Measurements from ENCODE around the gene PDZRN3. TPM values are rescaled to one million over a fixed set of nuclear protein-coding genes. Genes with fewer than 3 reads are reported as not detected.

Gene PDZRN3
- total and polyA plus RNA-seq, 2 experiments from 2014 or later, result 22.3 to 35.6 TPM

- H3K27ac ChIP-seq, result no peak overlapping the region
- no peaks in the 10 kb centered on the region for H4K20me1 ChIP-seq (ENCODE audit: insufficient read depth)
- H3F3A ChIP-seq (ENCODE audit: insufficient read depth), result peaks cover 14% of the 10 kb centered on the region
- no peak overlapping the region for H3K9ac ChIP-seq
- H3K27me3 ChIP-seq (replicated peaks; ENCODE audit: insufficient read depth), result no peaks in the 10 kb centered on the region
- in situ Hi-C loops (cut with MboI), result no loop called here
- no peak for TF ChIP-seq EZH2 (IDR thresholded peaks at IDR 0.05; ENCODE audit: insufficient read depth, poor library complexity, severe bottlenecking)
- TF ChIP-seq EZH2phosphoT487 (IDR thresholded peaks at IDR 0.05; ENCODE audit: insufficient read depth, low read depth), result no peak
- H3K9me2 ChIP-seq (ENCODE audit: insufficient read depth), result no peaks in the 10 kb centered on the region
- H3K4me2 ChIP-seq (ENCODE audit: unreplicated experiment), result no peak overlapping the region
- H3K4me1 ChIP-seq (ENCODE audit: insufficient read depth), result peaks cover 27% of the 10 kb centered on the region
- H2AFZ ChIP-seq, result no peak overlapping the region
- no peaks in the 10 kb centered on the region for H3K79me2 ChIP-seq (ENCODE audit: insufficient read depth)
- no peaks in the 10 kb centered on the region for H3K36me3 ChIP-seq (ENCODE audit: low read depth)
- H3K9me3 ChIP-seq (ENCODE audit: low read depth), result no peaks in the 10 kb centered on the region
- WGBS, 2 experiments (ENCODE audit: low coverage in 1 of 2, low lambda C conversion rate in 2 of 2, missing lambda C conversion rate in 2 of 2), result 91 to 95% methylated on average over 1 of the region's 1 CpG
- DNase-seq, result peak; percentile 52
- no peak overlapping the region for H3K4me3 ChIP-seq
Observed at GRCh38 chr3:73653877-73654276, 29.1 kb upstream of the PDZRN3 start.

DNA sequence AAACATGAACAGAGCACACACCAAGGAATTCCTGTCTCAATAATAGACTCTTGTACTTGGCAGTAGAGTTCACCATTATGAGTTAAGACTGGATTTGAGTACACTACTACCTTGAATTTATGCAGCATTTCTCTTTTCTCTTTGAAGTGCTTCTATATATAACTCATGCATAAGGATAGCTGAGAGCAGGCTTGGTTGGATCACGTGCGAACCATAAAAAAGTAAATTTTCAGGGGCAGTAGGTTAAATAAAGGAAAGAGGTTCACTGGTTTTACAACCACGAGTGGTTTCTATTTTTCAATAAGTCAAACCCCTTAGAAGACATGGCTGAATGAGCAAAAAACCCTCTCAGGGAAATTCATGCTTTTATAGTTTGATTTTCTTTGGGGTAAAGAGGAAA lies 28.6 kb upstream of the PDZRN3 start:
- 79 to 82% methylated on average over 3 of the region's 3 CpGs for WGBS, 2 experiments (ENCODE audit: low coverage in 1 of 2, low lambda C conversion rate in 2 of 2, missing lambda C conversion rate in 2 of 2)
- H3K9ac ChIP-seq, result no peak overlapping the region
- H3K4me1 ChIP-seq (ENCODE audit: insufficient read depth), result peaks cover 25% of the 10 kb centered on the region
- no peak for DNase-seq
- no peak overlapping the region for H3K4me2 ChIP-seq (ENCODE audit: unreplicated experiment)
- H3K27me3 ChIP-seq (replicated peaks; ENCODE audit: insufficient read depth), result no peaks in the 10 kb centered on the region
- in situ Hi-C loops (cut with MboI), result no loop called here
- no peaks in the 10 kb centered on the region for H3K36me3 ChIP-seq (ENCODE audit: low read depth)
- H3F3A ChIP-seq (ENCODE audit: insufficient read depth), result peaks cover 14% of the 10 kb centered on the region
- H4K20me1 ChIP-seq (ENCODE audit: insufficient read depth), result no peaks in the 10 kb centered on the region
- no peak overlapping the region for H2AFZ ChIP-seq
- H3K27ac ChIP-seq, result no peak overlapping the region
- no peaks in the 10 kb centered on the region for H3K9me2 ChIP-seq (ENCODE audit: insufficient read depth)
- TF ChIP-seq EZH2 (IDR thresholded peaks at IDR 0.05; ENCODE audit: insufficient read depth, poor library complexity, severe bottlenecking) (no peak), EZH2phosphoT487 (IDR thresholded peaks at IDR 0.05; ENCODE audit: insufficient read depth, low read depth) (no peak)
- no peaks in the 10 kb centered on the region for H3K79me2 ChIP-seq (ENCODE audit: insufficient read depth)
- no peak overlapping the region for H3K4me3 ChIP-seq
- no peaks in the 10 kb centered on the region for H3K9me3 ChIP-seq (ENCODE audit: low read depth)

DNA sequence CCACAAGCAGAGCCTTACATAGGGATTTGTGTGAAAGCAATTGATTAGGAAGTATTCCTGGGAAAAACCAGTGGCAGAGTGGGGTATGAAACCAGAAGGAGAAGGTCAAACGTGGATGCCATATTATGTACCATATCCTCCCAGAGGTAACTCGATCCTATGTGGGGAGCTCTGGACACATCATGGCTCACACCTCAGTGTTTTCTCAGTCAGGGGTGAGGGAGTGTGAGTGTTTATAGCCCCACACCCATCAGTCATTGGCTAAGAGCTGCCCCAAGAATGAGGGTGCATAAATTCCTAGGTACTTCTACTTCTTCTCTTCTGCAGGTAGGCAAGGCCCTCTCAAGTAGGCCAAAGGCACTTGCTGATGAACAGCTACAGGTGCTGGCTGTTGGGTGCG lies 28.2 kb upstream of the PDZRN3 start:
- no peak overlapping the region for H3K4me3 ChIP-seq
- DNase-seq, result no peak
- H3K9me3 ChIP-seq (ENCODE audit: low read depth), result no peaks in the 10 kb centered on the region
- no peak overlapping the region for H3K4me2 ChIP-seq (ENCODE audit: unreplicated experiment)
- H2AFZ ChIP-seq, result no peak overlapping the region
- 94% methylated on average over 3 of the region's 3 CpGs for WGBS, 2 experiments (ENCODE audit: low coverage in 1 of 2, low lambda C conversion rate in 2 of 2, missing lambda C conversion rate in 2 of 2)
- H3K9ac ChIP-seq, result no peak overlapping the region
- in situ Hi-C loops (cut with MboI), result no loop called here
- no peaks in the 10 kb centered on the region for H3K36me3 ChIP-seq (ENCODE audit: low read depth)
- H3K4me1 ChIP-seq (ENCODE audit: insufficient read depth), result peaks cover 23% of the 10 kb centered on the region
- H3K27me3 ChIP-seq (replicated peaks; ENCODE audit: insufficient read depth), result no peaks in the 10 kb centered on the region
- TF ChIP-seq EZH2 (IDR thresholded peaks at IDR 0.05; ENCODE audit: insufficient read depth, poor library complexity, severe bottlenecking) (no peak), EZH2phosphoT487 (IDR thresholded peaks at IDR 0.05; ENCODE audit: insufficient read depth, low read depth) (no peak)
- H3K9me2 ChIP-seq (ENCODE audit: insufficient read depth), result no peaks in the 10 kb centered on the region
- H4K20me1 ChIP-seq (ENCODE audit: insufficient read depth), result no peaks in the 10 kb centered on the region
- H3K79me2 ChIP-seq (ENCODE audit: insufficient read depth), result no peaks in the 10 kb centered on the region
- no peak overlapping the region for H3K27ac ChIP-seq
- peaks cover 13% of the 10 kb centered on the region for H3F3A ChIP-seq (ENCODE audit: insufficient read depth)

GRCh38 chr3:73637042-73637441 lies 12.3 kb upstream of the PDZRN3 start:
- Histone ChIP-seq H3K4me1 (ENCODE audit: insufficient read depth) (peaks cover 18% of the 10 kb centered on the region), H3K9ac (no peak overlapping the region), H3K9me2 (ENCODE audit: insufficient read depth) (no peaks in the 10 kb centered on the region), H2AFZ (no peak overlapping the region), H4K20me1 (ENCODE audit: insufficient read depth) (no peaks in the 10 kb centered on the region), H3K27ac (peak overlapping the region; percentile 63), H3K4me2 (ENCODE audit: unreplicated experiment) (no peak overlapping the region), H3F3A (ENCODE audit: insufficient read depth) (peaks cover 25% of the 10 kb centered on the region), H3K36me3 (ENCODE audit: low read depth) (no peaks in the 10 kb centered on the region), H3K4me3 (no peak overlapping the region), H3K27me3 (replicated peaks; ENCODE audit: insufficient read depth) (no peaks in the 10 kb centered on the region), H3K9me3 (ENCODE audit: low read depth) (no peaks in the 10 kb centered on the region), H3K79me2 (ENCODE audit: insufficient read depth) (no peaks in the 10 kb centered on the region)
- TF ChIP-seq EZH2 (IDR thresholded peaks at IDR 0.05; ENCODE audit: insufficient read depth, poor library complexity, severe bottlenecking), result no peak
- no peak for TF ChIP-seq EZH2phosphoT487 (IDR thresholded peaks at IDR 0.05; ENCODE audit: insufficient read depth, low read depth)
- in situ Hi-C loops (cut with MboI), result no loop called here
- peak; percentile 87 for DNase-seq

DNA sequence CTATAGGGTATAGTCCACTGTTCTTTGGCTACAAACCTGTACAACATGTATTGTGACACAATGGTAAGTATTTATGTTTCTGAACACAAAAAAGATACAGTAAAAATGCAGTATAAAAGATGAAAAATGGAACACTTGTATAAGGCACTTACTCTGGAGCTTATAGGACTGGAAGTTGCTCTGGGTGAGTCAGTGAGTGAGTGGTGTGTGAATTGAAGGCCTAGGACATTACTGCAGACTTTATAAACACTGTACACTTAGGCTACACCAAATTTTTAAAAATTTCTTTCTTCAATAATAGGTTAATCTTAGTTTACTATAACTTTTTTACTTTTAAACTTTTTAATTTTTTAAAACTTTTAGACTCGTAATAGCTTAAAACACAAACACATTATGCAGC lies 10.5 kb upstream of the PDZRN3 start:
- no peak for TF ChIP-seq EZH2phosphoT487 (IDR thresholded peaks at IDR 0.05; ENCODE audit: insufficient read depth, low read depth)
- TF ChIP-seq EZH2 (IDR thresholded peaks at IDR 0.05; ENCODE audit: insufficient read depth, poor library complexity, severe bottlenecking), result no peak
- Histone ChIP-seq H3K9me3 (ENCODE audit: low read depth) (no peaks in the 10 kb centered on the region), H3K9ac (no peak overlapping the region), H2AFZ (no peak overlapping the region), H3K4me2 (ENCODE audit: unreplicated experiment) (no peak overlapping the region), H3K4me3 (no peak overlapping the region), H3K4me1 (ENCODE audit: insufficient read depth) (peaks cover 18% of the 10 kb centered on the region), H3K9me2 (ENCODE audit: insufficient read depth) (no peaks in the 10 kb centered on the region), H3K27ac (no peak overlapping the region), H3F3A (ENCODE audit: insufficient read depth) (peaks cover 25% of the 10 kb centered on the region), H3K27me3 (replicated peaks; ENCODE audit: insufficient read depth) (no peaks in the 10 kb centered on the region), H3K36me3 (ENCODE audit: low read depth) (no peaks in the 10 kb centered on the region), H4K20me1 (ENCODE audit: insufficient read depth) (no peaks in the 10 kb centered on the region), H3K79me2 (ENCODE audit: insufficient read depth) (no peaks in the 10 kb centered on the region)
- WGBS, 2 experiments (ENCODE audit: low coverage in 1 of 2, low lambda C conversion rate in 2 of 2, missing lambda C conversion rate in 2 of 2), result 45 to 49% methylated on average over 1 of the region's 1 CpG
- no peak for DNase-seq
- in situ Hi-C loops (cut with MboI), result no loop called here
